Endothelial cell (in vitro differentiated cells): ENCODE results near the gene NDST3. TPM values are rescaled to one million over a fixed set of nuclear protein-coding genes. Genes with fewer than 3 reads are reported as not detected.
"Not testable (repeated sequence)": the region's sequence is repeated elsewhere in the genome, so short reads cannot be mapped to it uniquely, and the experiment has no call there.

Source experiments
- DNase-seq: peaks from one replicate; pipeline ENCODE4 v3.0.0; 2021; ENCODE audit warnings: low spot score
- H3K27ac Mint-ChIP-seq: one replicate; pipeline ENCODE4 v1.8.0; 2021; ENCODE audit warnings: mixed read lengths, inconsistent platforms; ENCODE audit not compliant: unreplicated experiment
- H3K27me3 Mint-ChIP-seq: one replicate; pipeline ENCODE4 v1.8.0; 2021; ENCODE audit warnings: mild to moderate bottlenecking, moderate library complexity, mixed read lengths, inconsistent platforms; ENCODE audit not compliant: unreplicated experiment
- H3K36me3 Mint-ChIP-seq: one replicate; pipeline ENCODE4 v1.8.0; 2021; ENCODE audit warnings: mild to moderate bottlenecking, low read depth, mixed read lengths, inconsistent platforms; ENCODE audit not compliant: unreplicated experiment
- H3K4me1 Mint-ChIP-seq: one replicate; pipeline ENCODE4 v1.8.0; 2021; ENCODE audit warnings: mild to moderate bottlenecking, mixed read lengths, inconsistent platforms; ENCODE audit not compliant: unreplicated experiment
- H3K4me3 Mint-ChIP-seq: one replicate; pipeline ENCODE4 v1.8.0; 2021; ENCODE audit warnings: mild to moderate bottlenecking, mixed read lengths, inconsistent platforms; ENCODE audit not compliant: unreplicated experiment
- H3K9me3 Mint-ChIP-seq: one replicate; pipeline ENCODE4 v1.8.0; 2021; ENCODE audit warnings: mixed read lengths, inconsistent platforms; ENCODE audit not compliant: unreplicated experiment
- CTCF ChIP-seq: fragments of 200-600 bp; sonication (generic); IDR thresholded peaks from one replicate; pipeline ENCODE4 v1.5.0; 2021; ENCODE audit warnings: antibody characterized with exemption; ENCODE audit not compliant: unreplicated experiment
- total RNA-seq: library from RNA; stranded (reverse); fragmentation: NEBNext Ultra II Directional; extraction: Animal tissue kit (Norgen Biotek cat#: 25700); gene quantifications from one replicate; pipeline ENCODE4 v1.2.1, GENCODE V29; 2021; ENCODE audit not compliant: unreplicated experiment

NDST3 gene
- total RNA-seq, 1 donor from 2014 or later, result 11.9 TPM

GRCh38 chr4:118260309-118260708 is 226.0 kb downstream of the NDST3 start:
- H3K9me3 Mint-ChIP-seq, result no peaks in the 10 kb centered on the region
- no peak overlapping the region for H3K4me3 Mint-ChIP-seq
- H3K27me3 Mint-ChIP-seq, result no peaks in the 10 kb centered on the region
- H3K36me3 Mint-ChIP-seq, result no peaks in the 10 kb centered on the region
- no peak for TF ChIP-seq CTCF
- no peaks in the 10 kb centered on the region for H3K4me1 Mint-ChIP-seq
- DNase-seq, result no peak
- no peak overlapping the region for H3K27ac Mint-ChIP-seq

GRCh38 chr4:118264096-118264495 is 229.8 kb downstream of the NDST3 start:
- Mint-ChIP-seq H3K4me1 (no peaks in the 10 kb centered on the region), H3K27me3 (peaks cover 1% of the 10 kb centered on the region), H3K4me3 (no peak overlapping the region), H3K9me3 (no peaks in the 10 kb centered on the region), H3K36me3 (no peaks in the 10 kb centered on the region), H3K27ac (no peak overlapping the region)
- TF ChIP-seq CTCF, result no peak
- DNase-seq, result no peak

DNA sequence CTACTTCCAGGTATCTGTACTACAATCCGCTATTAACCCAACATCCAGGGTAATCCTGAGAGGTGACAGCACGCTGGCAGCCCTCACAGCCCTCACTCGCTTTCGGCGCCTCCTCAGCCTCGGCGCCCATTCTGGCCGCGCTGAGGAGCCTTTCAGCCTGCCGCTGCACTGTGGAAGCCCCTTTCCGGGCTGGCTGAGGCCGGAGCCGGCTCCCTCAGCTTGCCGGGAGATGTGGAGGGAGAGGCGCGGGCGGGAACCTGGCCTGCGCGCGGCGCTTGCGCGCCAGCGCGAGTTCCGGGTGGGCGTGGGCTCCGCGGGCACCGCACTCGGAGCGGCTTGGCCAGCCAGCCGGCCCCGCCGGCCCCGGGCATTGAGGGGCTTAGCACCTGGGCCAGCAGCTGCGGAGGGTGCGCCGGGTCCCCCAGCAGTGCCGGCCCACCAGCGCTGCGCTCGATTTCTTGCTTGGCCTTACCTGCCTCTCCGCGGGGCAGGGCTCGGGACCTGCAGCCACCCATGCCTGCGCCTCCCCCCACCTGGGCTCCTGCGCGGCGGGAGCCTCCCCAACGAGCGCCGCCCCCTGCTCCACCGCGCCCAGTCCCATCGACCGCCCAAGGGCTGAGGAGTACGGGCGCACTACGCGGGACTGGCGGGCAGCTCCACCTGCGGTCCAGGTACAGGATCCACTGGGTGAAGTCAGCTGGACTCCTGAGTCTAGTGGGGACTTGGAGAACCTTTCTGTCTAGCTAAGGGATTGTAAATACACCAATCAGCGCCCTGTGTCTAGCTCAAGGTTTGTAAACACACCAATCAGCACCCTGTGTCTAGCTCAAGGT is 231.2 kb downstream of the NDST3 start:
- no peak overlapping the region for H3K27ac Mint-ChIP-seq
- DNase-seq, result peak; percentile 43
- H3K36me3 Mint-ChIP-seq, result no peaks in the 10 kb centered on the region
- H3K4me3 Mint-ChIP-seq, result no peak overlapping the region
- no peak for TF ChIP-seq CTCF
- H3K27me3 Mint-ChIP-seq, result peaks cover 1% of the 10 kb centered on the region
- H3K9me3 Mint-ChIP-seq, result no peaks in the 10 kb centered on the region
- H3K4me1 Mint-ChIP-seq, result no peaks in the 10 kb centered on the region

- H3K4me3 Mint-ChIP-seq, H3K4me1 Mint-ChIP-seq, H3K27me3 Mint-ChIP-seq, H3K9me3 Mint-ChIP-seq, DNase-seq, H3K27ac Mint-ChIP-seq, H3K36me3 Mint-ChIP-seq: not testable (repeated sequence)
These were observed 231.8 kb downstream of the NDST3 start for GRCh38 chr4:118266145-118266496.

DNA sequence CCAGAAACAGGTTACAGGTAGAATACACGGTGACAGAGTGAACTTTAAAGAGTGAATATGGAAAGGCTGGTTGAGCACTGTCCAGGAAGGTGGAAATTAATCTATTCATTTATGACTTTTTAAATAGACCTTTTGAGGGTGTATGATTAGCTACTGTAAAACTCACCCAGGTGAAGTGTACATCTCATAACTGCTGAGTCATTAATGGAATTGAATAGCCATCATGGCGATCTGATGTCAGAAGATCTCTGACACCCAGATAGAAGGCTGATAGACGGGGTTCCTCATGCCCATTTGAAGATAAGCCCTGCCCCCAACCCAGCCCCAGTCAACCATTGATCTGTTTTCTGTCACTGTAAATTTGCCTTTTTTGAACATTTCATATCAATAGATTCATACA is 234.5 kb downstream of the NDST3 start:
- Mint-ChIP-seq H3K36me3 (no peaks in the 10 kb centered on the region), H3K4me3 (no peak overlapping the region), H3K27ac (no peak overlapping the region), H3K4me1 (no peaks in the 10 kb centered on the region), H3K9me3 (no peaks in the 10 kb centered on the region), H3K27me3 (peaks cover 1% of the 10 kb centered on the region)
- no peak for TF ChIP-seq CTCF
- DNase-seq, result no peak
